Activated CD4-positive, CD25-positive, alpha-beta regulatory T cell treated with anti-CD3 and anti-CD28 coated beads, Interleukin-2, amount 50 U/mL, for 72 hours (primary cell): ENCODE results near the gene CCDC13.

Experiments used
- DNase-seq: peaks from one replicate; pipeline ENCODE4 v3.0.0; 2021

CCDC13 gene

GRCh38 chr3:42749753-42750231 is 23.3 kb downstream of the CCDC13 start:
- no peak for DNase-seq

GRCh38 chr3:42749025-42749752 is 23.9 kb downstream of the CCDC13 start:
- DNase-seq = no peak

DNA sequence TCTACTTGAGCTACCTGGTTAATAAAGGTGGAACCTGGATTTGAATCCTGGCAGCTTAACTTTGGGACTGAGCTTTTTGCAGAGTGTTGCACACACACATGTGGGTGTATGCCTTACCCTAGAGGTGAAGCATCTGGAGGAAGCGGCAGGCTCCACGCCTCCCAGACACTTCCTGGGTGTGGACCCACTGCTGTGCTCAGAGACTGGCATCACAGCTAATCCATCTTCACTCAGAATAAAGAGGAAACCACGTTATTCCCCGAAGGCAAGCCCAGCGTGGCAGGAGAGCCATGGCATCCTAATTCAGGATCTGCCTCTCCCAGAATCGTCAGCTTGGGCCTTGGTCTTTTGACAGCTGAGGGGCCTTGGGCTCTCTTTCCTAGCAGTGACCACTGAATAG is 25.5 kb downstream of the CCDC13 start:
- peak; percentile 35 for DNase-seq

DNA sequence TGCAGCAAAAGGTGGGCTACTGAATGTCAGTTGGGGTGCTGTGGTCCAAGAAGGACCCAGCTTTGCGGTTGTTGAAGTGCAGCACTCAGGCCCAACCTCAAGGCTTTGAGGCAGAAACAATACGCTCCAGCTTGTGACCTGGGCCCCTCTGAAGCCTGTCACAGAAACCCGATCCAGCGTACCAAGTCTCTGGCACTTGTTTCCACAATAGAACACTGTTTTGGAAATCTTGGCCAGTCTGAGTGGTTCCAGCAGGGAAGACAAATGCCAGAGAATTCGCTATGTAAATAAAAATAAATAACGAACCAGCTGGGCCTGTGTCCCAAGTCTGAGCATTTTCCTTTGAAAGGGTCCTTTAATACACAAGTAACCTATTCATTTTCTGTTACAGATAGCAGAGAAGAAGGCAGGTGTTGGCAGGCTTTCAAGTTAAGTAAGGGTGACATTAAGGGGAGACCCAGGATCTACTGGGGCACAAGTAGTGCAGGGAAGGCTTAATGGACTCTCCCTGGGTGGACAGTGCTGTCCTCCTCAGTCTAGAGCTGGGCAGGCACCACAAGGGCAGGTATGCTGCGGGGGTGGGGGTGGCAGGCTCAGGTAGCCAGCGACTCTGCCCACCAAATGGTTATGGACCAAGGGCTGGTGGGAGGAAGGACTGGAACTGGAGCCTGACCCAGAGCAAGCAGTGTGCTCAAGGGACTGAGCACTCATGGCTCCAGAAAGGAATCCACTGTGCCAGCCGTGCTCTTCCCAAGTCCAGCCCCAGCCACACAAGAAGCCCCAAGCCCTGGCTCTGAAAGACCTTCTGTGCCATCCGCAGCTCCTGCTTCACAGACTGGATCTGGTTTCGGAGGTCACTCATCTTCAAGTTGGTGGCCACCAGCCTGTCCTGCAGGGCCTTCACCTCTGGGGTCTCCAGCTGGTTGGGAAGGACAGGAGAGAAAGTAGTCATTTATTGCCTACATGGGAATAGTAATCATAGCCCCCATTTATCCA is 26.3 kb downstream of the CCDC13 start:
- no peak for DNase-seq

DNA sequence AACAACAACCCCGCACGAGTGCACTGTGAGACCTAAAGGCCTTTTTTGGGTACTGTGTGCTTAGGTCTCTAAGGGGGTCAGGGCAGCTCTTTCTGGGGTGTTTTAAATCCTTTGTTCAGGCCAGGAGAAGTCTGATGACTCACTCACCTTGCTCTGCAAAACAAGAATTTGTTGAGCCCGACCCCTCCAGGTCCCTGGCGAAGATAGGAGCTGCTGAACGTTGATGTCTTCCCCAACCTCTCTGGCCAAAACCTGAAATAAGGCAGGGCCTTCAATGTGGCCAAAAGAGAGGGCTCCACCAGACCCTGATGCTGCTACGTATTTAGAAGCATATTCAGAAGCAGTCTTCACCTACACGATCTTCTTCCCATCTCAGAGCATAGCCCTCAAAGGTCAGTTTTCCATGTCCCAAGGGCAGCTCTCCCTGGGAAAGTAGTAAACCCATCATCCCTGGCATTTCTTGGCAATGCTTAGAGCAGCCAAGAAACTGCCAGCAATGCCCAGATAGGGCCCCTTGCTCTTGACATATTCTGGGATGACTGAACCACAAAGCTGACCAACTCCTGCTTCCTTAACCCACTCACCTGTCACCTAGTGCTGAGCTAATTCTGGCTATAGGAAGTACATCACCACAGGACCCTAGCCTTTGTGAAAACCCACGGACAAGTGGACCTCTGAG is 27.1 kb downstream of the CCDC13 start:
- DNase-seq = no peak

DNA sequence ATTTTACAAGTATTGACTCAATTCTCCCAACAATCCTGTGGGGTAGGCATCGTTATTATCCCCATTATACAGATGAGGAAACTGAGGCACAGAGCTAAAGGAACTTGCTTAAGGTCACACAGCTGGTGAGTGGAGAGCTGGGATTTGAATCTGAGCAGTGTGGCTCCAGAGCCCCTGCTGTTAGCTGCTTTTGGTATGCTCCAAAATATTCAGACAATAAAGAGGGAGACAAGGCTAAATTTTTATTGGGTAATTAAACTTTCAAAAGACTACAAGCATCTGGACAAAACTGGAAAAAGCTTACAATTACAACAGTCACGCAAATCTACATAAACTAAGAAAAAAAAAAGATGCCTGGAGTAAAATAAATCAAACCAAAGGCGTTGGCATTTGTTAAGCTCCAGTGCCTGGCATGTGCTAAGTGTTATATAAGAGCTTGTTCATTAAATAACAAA is 27.7 kb downstream of the CCDC13 start:
- DNase-seq = no peak

DNA sequence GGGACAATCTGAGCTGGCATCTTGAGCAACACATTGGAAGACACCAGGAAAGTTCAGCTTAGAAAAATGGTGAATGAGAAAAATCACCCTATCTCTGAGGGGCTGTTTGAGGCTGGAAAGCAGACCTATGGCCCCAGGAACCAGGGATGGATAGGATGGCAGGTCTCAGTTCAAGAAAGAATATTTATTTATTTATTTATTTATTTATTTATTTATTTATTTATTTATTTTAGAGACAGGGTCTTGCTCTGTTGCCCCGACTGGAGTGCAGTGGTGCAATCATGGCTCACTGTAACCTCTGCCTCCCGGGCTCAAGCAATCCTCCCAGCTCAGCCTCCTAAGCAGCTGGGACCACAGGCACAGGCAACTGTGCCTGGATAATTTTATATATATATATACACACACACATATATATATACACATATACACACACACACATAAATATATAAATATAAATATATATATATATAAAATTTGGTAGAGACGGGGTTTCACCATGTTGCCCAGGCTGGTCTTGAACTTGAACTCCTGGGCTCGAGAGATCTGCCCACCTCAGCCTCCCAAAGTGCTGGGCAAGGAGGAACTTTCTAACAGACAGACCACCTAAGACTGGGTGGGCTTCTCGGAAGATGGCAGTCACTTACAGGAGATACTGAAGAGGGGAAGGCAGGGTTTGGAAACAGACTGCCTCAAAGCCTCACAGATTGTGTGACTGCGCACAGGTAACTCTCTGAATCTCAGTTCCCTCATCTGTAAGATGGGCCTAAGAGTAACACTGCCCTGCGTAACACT is 29.7 kb downstream of the CCDC13 start:
- no peak for DNase-seq

DNA sequence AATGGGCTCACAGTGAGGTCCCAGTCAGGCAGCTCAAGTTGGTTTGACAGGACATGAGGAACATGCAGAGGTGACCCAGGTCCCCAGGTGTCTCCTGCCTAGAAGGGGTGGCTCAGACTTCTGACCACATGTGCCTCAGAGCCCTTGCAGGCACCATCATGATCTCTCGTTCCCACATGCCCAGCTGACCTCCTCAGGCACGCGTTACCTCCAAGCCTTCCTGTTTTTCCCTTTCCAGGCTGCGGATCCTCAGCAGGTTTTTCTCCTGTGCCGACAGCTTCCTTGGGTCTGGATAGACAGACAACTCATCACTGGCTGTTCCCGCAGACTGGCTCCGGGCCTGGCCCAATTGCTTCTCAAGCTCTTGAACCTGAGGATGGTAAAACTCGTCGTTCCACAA is 30.4 kb downstream of the CCDC13 start:
- DNase-seq = no peak

- DNase-seq = no peak
Observed at GRCh38 chr3:42742259-42742658, 30.8 kb downstream of the CCDC13 start.

DNA sequence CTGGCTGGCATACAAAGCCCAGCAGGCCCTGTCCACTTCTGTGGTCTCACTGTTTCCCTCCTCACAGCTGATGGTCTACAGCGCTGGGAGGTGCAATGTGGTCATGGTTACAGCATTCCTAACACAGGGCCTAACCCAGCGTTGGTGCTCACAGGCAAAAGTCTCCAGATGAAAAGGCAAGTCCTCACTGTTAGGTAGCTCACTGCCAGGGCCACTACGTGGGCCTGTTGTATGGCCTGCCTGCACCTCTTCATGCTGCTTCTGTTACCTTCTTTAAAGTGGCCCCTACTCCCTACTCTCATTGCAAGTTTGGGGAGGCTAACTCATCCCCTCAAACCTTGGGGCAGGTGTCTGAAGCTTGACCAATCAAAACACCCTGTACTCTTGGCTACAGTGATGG is 31.3 kb downstream of the CCDC13 start:
- DNase-seq = no peak

- DNase-seq = no peak
Observed at GRCh38 chr3:42739401-42740158, 33.5 kb downstream of the CCDC13 start.

- DNase-seq = no peak
Observed at GRCh38 chr3:42736531-42736930, 36.5 kb downstream of the CCDC13 start.

DNA sequence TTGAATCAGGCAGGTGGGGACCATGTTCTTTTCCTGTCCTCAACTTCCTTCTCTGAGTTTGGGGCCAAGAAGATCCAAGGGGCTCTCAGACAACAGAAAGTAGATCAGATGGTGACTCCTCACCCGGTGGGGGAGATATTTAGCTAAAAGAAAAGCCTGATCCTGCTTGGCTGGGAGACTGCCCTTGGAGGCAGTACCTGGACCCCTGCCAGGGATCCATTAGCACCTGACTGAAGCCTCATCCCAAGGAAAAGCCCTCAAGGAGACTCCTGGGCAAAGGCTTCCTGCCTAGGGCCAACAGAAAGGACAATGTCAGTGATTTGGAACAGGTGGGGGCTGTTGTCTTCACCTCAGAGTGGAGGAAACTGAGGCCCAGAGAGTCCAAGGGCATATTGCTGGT is 37.0 kb downstream of the CCDC13 start:
- no peak for DNase-seq

GRCh38 chr3:42735615-42736014 is 37.4 kb downstream of the CCDC13 start:
- no peak for DNase-seq

- no peak for DNase-seq
Observed at GRCh38 chr3:42735019-42735418, 38.0 kb downstream of the CCDC13 start.

- no peak for DNase-seq
Observed at GRCh38 chr3:42734263-42734860, 38.7 kb downstream of the CCDC13 start.

DNA sequence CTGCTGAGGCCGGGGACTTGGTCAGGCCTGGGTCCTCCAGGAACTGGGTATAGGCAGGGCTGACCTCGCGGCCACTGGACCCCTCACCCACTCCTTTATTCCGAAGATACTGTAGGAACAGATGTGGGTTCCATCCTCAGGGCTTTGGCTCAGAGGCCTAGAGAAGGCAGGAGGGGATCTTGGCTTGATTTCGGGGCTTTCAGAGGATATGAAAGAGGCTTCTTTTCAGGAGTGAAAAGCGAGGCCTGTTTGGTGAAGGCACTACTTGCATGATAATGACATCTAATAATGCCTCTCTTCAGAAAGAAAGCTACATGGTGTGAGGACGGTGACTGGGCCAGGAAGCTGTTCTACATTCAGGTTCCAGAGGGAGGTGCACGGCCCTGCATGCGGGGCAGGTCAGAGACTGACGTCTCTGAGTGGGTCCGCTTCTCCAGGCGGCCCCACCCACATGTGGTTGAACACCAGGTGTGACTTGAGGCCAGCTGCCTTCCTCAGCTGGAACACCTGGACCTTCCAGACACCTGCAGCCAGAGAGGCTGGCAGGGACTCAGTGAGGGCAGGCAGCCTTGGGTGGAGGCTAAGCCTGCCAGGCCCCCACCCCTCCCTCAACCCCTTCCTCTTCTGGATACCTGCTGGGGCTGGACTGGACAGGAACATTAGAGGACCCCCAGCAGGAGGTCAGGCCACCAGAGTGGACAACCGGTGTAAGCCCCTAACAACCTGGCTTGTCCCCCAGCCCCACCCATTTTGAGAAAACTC is 39.4 kb downstream of the CCDC13 start:
- no peak for DNase-seq

DNA sequence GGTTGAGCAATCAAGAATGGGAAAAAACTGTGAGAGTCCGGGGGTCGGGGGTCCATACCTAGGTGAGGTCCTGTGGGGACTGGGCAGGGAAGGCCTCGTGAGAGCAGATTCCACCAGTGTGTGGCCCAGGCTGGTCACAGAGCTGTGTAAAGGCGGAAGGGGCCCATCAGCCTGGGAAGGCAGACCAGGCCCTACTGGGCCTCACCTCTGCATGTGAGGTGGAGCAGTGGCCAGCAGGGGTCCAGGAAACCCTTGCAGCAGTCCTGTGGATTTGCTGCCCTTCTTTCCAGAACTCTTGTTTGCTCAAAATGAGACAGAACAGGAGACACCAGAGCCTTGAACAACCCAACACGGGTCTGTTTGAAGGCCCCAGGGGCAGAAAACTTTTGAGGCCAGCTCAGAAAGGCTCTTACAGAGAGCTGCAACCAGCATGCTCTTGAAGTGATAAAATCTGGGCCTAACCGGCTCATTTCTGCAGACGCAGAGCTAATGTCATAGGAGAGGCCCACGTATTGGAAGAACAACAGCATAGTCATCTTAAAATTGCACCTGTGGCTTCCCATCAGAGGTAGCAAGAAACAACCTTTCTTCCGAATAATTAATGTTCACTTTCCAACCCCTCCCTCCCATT is 40.1 kb downstream of the CCDC13 start:
- DNase-seq = no peak

GRCh38 chr3:42732196-42732828 is 40.7 kb downstream of the CCDC13 start:
- DNase-seq = no peak
